HepG2 (cell line): Measurements from ENCODE around the gene MMP12. TPM values are rescaled to one million over a fixed set of nuclear protein-coding genes. Genes with fewer than 3 reads are reported as not detected.

Experiments used
- ATAC-seq: fragments of 200-7000 bp; cut with Tn5 transposase; 3 replicates; pipeline ENCODE4 v1.9.1; 2020; ENCODE audit warnings: mild to moderate bottlenecking, moderate library complexity
- BruUV-seq: library from RNA; stranded (reverse); fragments of 400-500 nt; replicated peaks from 2 replicates; lab custom pipeline; 2021; lab: Mats Ljungman, UMichigan
- CTCF ChIA-PET: fragments of 300-600 bp; formaldehyde crosslinking; extraction: SDS; loops from one replicate; lab custom pipeline; 2021; ENCODE audit warnings: low total read pairs, inconsistent platforms, low intra/inter-chr PET ratio; lab: Yijun Ruan, JAX
- POLR2A ChIA-PET: fragments of 350-600 bp; sonication (Branson Sonifier 250); formaldehyde crosslinking; loops from one replicate; lab custom pipeline; 2020; ENCODE audit warnings: antibody characterized with exemption, inconsistent platforms; lab: Yijun Ruan, JAX
- DNase-seq: peaks from one replicate; pipeline ENCODE4 v3.0.0-alpha.2; 2015; ENCODE audit warnings: low spot score
- FAIRE-seq: peaks from 3 replicates; lab custom pipeline; 2011; peaks lifted over from hg19 to GRCh38; lab: Jason Lieb, UNC
- H2AFZ ChIP-seq: one replicate; pipeline ENCODE4 v1.6.1; 2011; ENCODE audit warnings: low read length, inconsistent platforms
- H3K27ac ChIP-seq: fragments of 300-600 bp; 3 replicates; pipeline ENCODE4 v1.8.0; 2011; ENCODE audit warnings: mixed run types, mild to moderate bottlenecking, mixed read lengths, low read length, inconsistent platforms; ENCODE audit not compliant: insufficient read depth; ENCODE audit errors: extremely low read length
- H3K27me3 ChIP-seq, 2 experiments: fragments of 200-600 bp in 1 of 2; 2 replicates in 1 of 2; 3 replicates in 1 of 2; pipeline versions ENCODE4 v1.6.0 to v1.8.0; 2011; ENCODE audit warnings: low read length in 2 of 2, mild to moderate bottlenecking in 2 of 2, moderate library complexity in 2 of 2, inconsistent platforms in 1 of 2; ENCODE audit not compliant: insufficient read depth in 2 of 2, control insufficient read depth in 1 of 2
- H3K36me3 ChIP-seq, 2 experiments: fragments of 200-600 bp in 1 of 2; replicated peaks in 1 of 2; 2 replicates in 1 of 2; 3 replicates in 1 of 2; pipeline versions ENCODE4 v1.5.1 to v1.8.0; 2011; ENCODE audit warnings: low read length in 2 of 2, inconsistent platforms in 1 of 2; ENCODE audit not compliant: insufficient read depth in 2 of 2, control insufficient read depth in 1 of 2
- H3K4me1 ChIP-seq: 2 replicates; pipeline ENCODE4 v1.5.1; 2012; ENCODE audit warnings: low read length, inconsistent platforms; ENCODE audit not compliant: insufficient read depth
- H3K4me2 ChIP-seq: 2 replicates; pipeline ENCODE4 v1.6.0; 2011; ENCODE audit warnings: low read depth, low read length, inconsistent platforms
- H3K4me3 ChIP-seq, 3 experiments: fragments of 200-600 bp in 1 of 3; sonication (generic), shearing (Covaris generic) in 1 of 3; replicated peaks in 1 of 3; 2 replicates each; pipeline ENCODE4 v1.5.1; 2011 to 2016; ENCODE audit warnings: low read length in 3 of 3, inconsistent platforms in 2 of 3, low read depth in 2 of 3, mild to moderate bottlenecking in 2 of 3, control low read depth in 1 of 3, mixed read lengths in 1 of 3; ENCODE audit not compliant: insufficient read depth in 1 of 3
- H3K79me2 ChIP-seq: one replicate; pipeline ENCODE4 v1.6.1; 2011; ENCODE audit warnings: low read length, inconsistent platforms; ENCODE audit not compliant: insufficient read depth
- H3K9ac ChIP-seq: 2 replicates; pipeline ENCODE4 v1.6.0; 2011; ENCODE audit warnings: mild to moderate bottlenecking, low read depth, low read length, inconsistent platforms; ENCODE audit not compliant: insufficient read depth
- H3K9me3 ChIP-seq: 2 replicates; pipeline ENCODE4 v1.5.1; 2012; ENCODE audit warnings: mild to moderate bottlenecking, low read length
- H4K20me1 ChIP-seq: 2 replicates; pipeline ENCODE4 v1.6.0; 2011; ENCODE audit warnings: inconsistent platforms, mild to moderate bottlenecking, low read length, moderate library complexity; ENCODE audit not compliant: insufficient read depth
- CREM ChIP-seq, 2 experiments: sonication (generic) in 1 of 2; formaldehyde crosslinking in 1 of 2; IDR thresholded peaks; 2 replicates each; pipeline versions ENCODE4 v1.4.0 to v1.6.1; 2016 to 2020; ENCODE audit warnings: antibody characterized with exemption in 1 of 2, mild to moderate bottlenecking in 1 of 2, missing genetic modification reagents in 1 of 2
- GLMP ChIP-seq: sonication (generic); formaldehyde crosslinking; IDR thresholded peaks from 2 replicates; pipeline ENCODE4 v1.9.0; 2021; ENCODE audit warnings: missing genetic modification reagents, mild to moderate bottlenecking, borderline replicate concordance
- HOMEZ ChIP-seq: IDR thresholded peaks from 2 replicates; pipeline ENCODE4 v1.6.1; 2016; ENCODE audit warnings: low read depth
- JDP2 ChIP-seq: sonication (generic); formaldehyde crosslinking; IDR thresholded peaks from 2 replicates; pipeline ENCODE4 v1.8.1; 2022; ENCODE audit warnings: missing genetic modification reagents, borderline replicate concordance
- KLF16 ChIP-seq, 2 experiments: sonication (generic) in 1 of 2; formaldehyde crosslinking in 1 of 2; IDR thresholded peaks; 2 replicates each; pipeline versions ENCODE4 v1.6.1 to v1.8.0; 2016 to 2023; ENCODE audit warnings: missing genetic modification reagents in 2 of 2, missing compliant biosample characterization in 1 of 2
- NCOR1 ChIP-seq: fragments of 200-600 bp; sonication (generic); IDR thresholded peaks from 2 replicates; pipeline ENCODE4 v1.7.0; 2017; ENCODE audit warnings: antibody characterized with exemption, low read length, borderline replicate concordance
- PAWR ChIP-seq: sonication (generic); formaldehyde crosslinking; IDR thresholded peaks from 2 replicates; pipeline ENCODE4 v1.4.0; 2020; ENCODE audit warnings: missing genetic modification reagents, mild to moderate bottlenecking, borderline replicate concordance
- RBM39 ChIP-seq: fragments of 200-400 bp; formaldehyde crosslinking; IDR thresholded peaks from one replicate; pipeline ENCODE4 v1.6.1; 2018; ENCODE audit warnings: antibody characterized with exemption, mild to moderate bottlenecking, low read depth, low read length; ENCODE audit not compliant: poor library complexity, severe bottlenecking
- RORA ChIP-seq: sonication (generic); formaldehyde crosslinking; IDR thresholded peaks from 2 replicates; pipeline ENCODE4 v1.5.0; 2020; ENCODE audit warnings: mild to moderate bottlenecking, missing genetic modification reagents, moderate library complexity
- ZBTB42 ChIP-seq: sonication (generic); formaldehyde crosslinking; IDR thresholded peaks from 2 replicates; pipeline ENCODE4 v1.5.0; 2020; ENCODE audit warnings: mild to moderate bottlenecking, missing genetic modification reagents
- ZNF160 ChIP-seq: sonication (generic); formaldehyde crosslinking; IDR thresholded peaks from 2 replicates; pipeline ENCODE4 v1.8.0; 2022; ENCODE audit warnings: mild to moderate bottlenecking, inconsistent platforms, missing genetic modification reagents
- ZNF501 ChIP-seq: sonication (generic); formaldehyde crosslinking; IDR thresholded peaks from 2 replicates; pipeline ENCODE4 v1.5.1; 2020; ENCODE audit warnings: mild to moderate bottlenecking, moderate library complexity, missing genetic modification reagents
- ZNF510 ChIP-seq: sonication (generic); formaldehyde crosslinking; IDR thresholded peaks from 2 replicates; pipeline ENCODE4 v1.4.0; 2020; ENCODE audit warnings: low read depth, mild to moderate bottlenecking, missing genetic modification reagents
- ZNF530 ChIP-seq: sonication (generic); formaldehyde crosslinking; IDR thresholded peaks from 2 replicates; pipeline ENCODE4 v1.5.0; 2020; ENCODE audit warnings: low read depth, mild to moderate bottlenecking, missing genetic modification reagents
- ZNF724P ChIP-seq: sonication (generic); formaldehyde crosslinking; IDR thresholded peaks from 2 replicates; pipeline ENCODE4 v1.8.0; 2022; ENCODE audit warnings: missing genetic modification reagents, borderline replicate concordance
- WGBS: methylation state at CpG from one replicate; pipeline ENCODE4 v1.1.6; 2017; ENCODE audit warnings: low lambda C conversion rate; 5-methylcytosine and 5-hydroxymethylcytosine counted together
- in situ Hi-C: cut with HindIII; loops from 2 replicates; pipeline ENCODE4 v1.10.0; 2017; ENCODE audit warnings: low pct_unique_long_range_greater_than_20kb; ENCODE audit not compliant: extremely low pct_ligation_motif_present
- intact Hi-C: fragments of 100-400 bp; cut with micrococcal nuclease; formaldehyde crosslinking; loops from one replicate; pipeline ENCODE4 v1.10.0; 2022; ENCODE audit not compliant: unreplicated experiment
- polyA plus RNA-seq, 8 experiments: library from polyadenylated mRNA; depleted of rRNA in 3 of 8; stranded (reverse) in 7 of 8; unstranded in 1 of 8; fragments of >200 nt; fragmentation: Illumina TruSeq in 4 of 8; extraction: Trizol in 4 of 8; gene quantifications; 2 replicates each; pipeline versions ENCODE4 v1.2.1 to v1.2.3, GENCODE V29; 2011 to 2016; ENCODE audit warnings: low read depth in 4 of 8, missing spikeins in 1 of 8, mixed read lengths in 1 of 8; ENCODE audit not compliant: insufficient read depth in 1 of 8
- total RNA-seq, 5 experiments: library from RNA; depleted of rRNA; stranded (reverse); fragments of >200 nt; fragmentation: Illumina TruSeq; extraction: Trizol; gene quantifications; 2 replicates each; pipeline ENCODE4 v1.2.3, GENCODE V29; 2016; ENCODE audit warnings: low read depth in 1 of 5

MMP12 gene
- total and polyA plus RNA-seq, 2 of the 13 experiments (the other 11 are each of a cell fraction or from before 2014, with no cell fraction given) = not detected

GRCh38 chr11:102846292-102846691 lies 28.5 kb downstream of the MMP12 start:
- 20% methylated on average over 3 of the region's 3 CpGs for WGBS
- no TSS peak for BruUV-seq
- Histone ChIP-seq H3K9ac (no peak overlapping the region), H3K4me2 (no peak overlapping the region), H3K27me3 (no peaks in the 10 kb centered on the region), H3K36me3 (no peaks in the 10 kb centered on the region), H3K79me2 (no peaks in the 10 kb centered on the region), H3K4me3 (no peak overlapping the region), H2AFZ (no peak overlapping the region), H3K27ac (no peak overlapping the region), H3K4me1 (no peaks in the 10 kb centered on the region), H4K20me1 (no peaks in the 10 kb centered on the region), H3K9me3 (no peaks in the 10 kb centered on the region)
- no peak for FAIRE-seq
- ChIA-PET POLR2A (no interaction called here), CTCF (no interaction called here)
- DNase-seq = no peak
- intact Hi-C loops = no loop called here
- no peak for TF ChIP-seq RBM39
- TF ChIP-seq ZNF510 (CRISPR knock-in tag) = no peak
- in situ Hi-C loops = no loop called here
- no peak for ATAC-seq

- no peak for ATAC-seq
- Histone ChIP-seq H3K4me3 (no peak within 1 kb of the TSS), H3K36me3 (no peaks in the 10 kb centered on the region), H3K9ac (no peak within 1 kb of the TSS), H3K4me1 (no peaks in the 10 kb centered on the region), H2AFZ (no peak within 1 kb of the TSS), H4K20me1 (no peaks in the 10 kb centered on the region), H3K9me3 (no peaks in the 10 kb centered on the region), H3K79me2 (no peaks in the 10 kb centered on the region), H3K27ac (no peak within 1 kb of the TSS), H3K27me3 (no peaks in the 10 kb centered on the region), H3K4me2 (no peak within 1 kb of the TSS)
- FAIRE-seq = no peak
- no TSS peak for BruUV-seq
- intact Hi-C loops (no loop called here), in situ Hi-C loops (no loop called here)
- no peak for DNase-seq
- WGBS = 23% methylated on average over 4 of the region's 4 CpGs
- ChIA-PET CTCF (no interaction called here), POLR2A (no interaction called here)
- TF ChIP-seq RORA (CRISPR knock-in tag) = no peak
- no peak for TF ChIP-seq ZBTB42
- no peak for TF ChIP-seq ZNF160 (CRISPR knock-in tag)
- TF ChIP-seq HOMEZ (CRISPR knock-in tag) = no peak
- no peak for TF ChIP-seq KLF16 (CRISPR knock-in tag; IDR thresholded peaks at IDR 0.05)
- TF ChIP-seq JDP2 (CRISPR knock-in tag) = no peak
- TF ChIP-seq NCOR1 = no peak
- TF ChIP-seq CREM (IDR thresholded peaks at IDR 0.05) = no peak
- TF ChIP-seq CREM (CRISPR knock-in tag; IDR thresholded peaks at IDR 0.05) = no peak
- no peak for TF ChIP-seq GLMP (CRISPR knock-in tag)
- no peak for TF ChIP-seq ZNF530 (CRISPR knock-in tag)
- no peak for TF ChIP-seq ZNF501 (CRISPR knock-in tag)
- no peak for TF ChIP-seq PAWR (CRISPR knock-in tag)
- no peak for TF ChIP-seq ZNF724P (CRISPR knock-in tag)
These were observed 31.3 kb downstream of the MMP12 start, which contains the start of gene MMP3 for GRCh38 chr11:102843489-102843888. MMP3 (minus strand) TSS chr11:102843609; CDS start chr11:102843546, 63 bp downstream.
